Body of pancreas (tissue), 4 donors: ENCODE results near the gene DNAJC3.

Experiments
- CTCF ChIP-seq, 7 experiments: fragments of 450-650 bp in 4 of 7; fragments of 200-600 bp in 3 of 7; sonication (generic) in 3 of 7; IDR thresholded peaks; one replicate each; pipeline ENCODE4 v1.5.1; 2016 to 2019; ENCODE audit warnings: antibody characterized with exemption in 7 of 7
- POLR2A ChIP-seq, 3 donors: fragments of 450-650 bp; IDR thresholded peaks; one replicate each; pipeline ENCODE4 v1.6.1; 2016; ENCODE audit warnings: antibody characterized with exemption in 3 of 3, mild to moderate bottlenecking in 2 of 3

GRCh38 chr13:95644601-95645052, 32.3 kb upstream of the DNAJC3 start, which contains the start of gene DZIP1:
- TF ChIP-seq CTCF (IDR thresholded peaks at IDR 0.05) (no peak), POLR2A (IDR thresholded peaks at IDR 0.05) (peak; percentile 6 to 66 (median 62))
